ENCODE measurements around the gene LANCL2.

Gene LANCL2

DNA sequence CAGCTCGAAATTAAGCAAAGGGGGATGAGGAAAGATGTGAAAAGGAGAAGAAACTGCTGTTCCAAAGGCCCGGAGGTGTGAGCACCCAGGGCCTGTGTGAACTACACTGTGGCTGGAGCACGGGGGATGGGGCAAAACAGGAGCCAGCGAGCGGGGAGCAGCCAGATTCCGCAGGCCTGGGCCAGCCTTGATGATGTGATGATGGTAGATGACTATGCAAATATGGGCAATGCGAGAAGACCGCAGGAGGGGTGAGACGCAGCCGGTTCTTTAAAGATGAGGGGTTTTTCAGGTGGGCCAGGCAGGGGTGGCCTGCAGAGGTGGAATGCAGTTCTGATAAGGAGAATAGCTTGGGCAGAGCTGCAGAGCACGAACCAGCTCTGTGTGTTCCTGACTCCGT, 61.5 kb downstream of the LANCL2 start:
- Histone ChIP-seq H3K27ac (no peak overlapping the region), H3K27me3 (ENCODE audit: insufficient read depth, low read depth, severe bottlenecking) (no peaks in the 10 kb centered on the region), H3K4me3 (ENCODE audit: low read depth, low read length) (no peak overlapping the region), H3K36me3 (peaks cover 11% of the 10 kb centered on the region), H3K9me3 (ENCODE audit: severe bottlenecking) (no peaks in the 10 kb centered on the region)
- DNase-seq: no peak
- TF ChIP-seq, protein P1, sequence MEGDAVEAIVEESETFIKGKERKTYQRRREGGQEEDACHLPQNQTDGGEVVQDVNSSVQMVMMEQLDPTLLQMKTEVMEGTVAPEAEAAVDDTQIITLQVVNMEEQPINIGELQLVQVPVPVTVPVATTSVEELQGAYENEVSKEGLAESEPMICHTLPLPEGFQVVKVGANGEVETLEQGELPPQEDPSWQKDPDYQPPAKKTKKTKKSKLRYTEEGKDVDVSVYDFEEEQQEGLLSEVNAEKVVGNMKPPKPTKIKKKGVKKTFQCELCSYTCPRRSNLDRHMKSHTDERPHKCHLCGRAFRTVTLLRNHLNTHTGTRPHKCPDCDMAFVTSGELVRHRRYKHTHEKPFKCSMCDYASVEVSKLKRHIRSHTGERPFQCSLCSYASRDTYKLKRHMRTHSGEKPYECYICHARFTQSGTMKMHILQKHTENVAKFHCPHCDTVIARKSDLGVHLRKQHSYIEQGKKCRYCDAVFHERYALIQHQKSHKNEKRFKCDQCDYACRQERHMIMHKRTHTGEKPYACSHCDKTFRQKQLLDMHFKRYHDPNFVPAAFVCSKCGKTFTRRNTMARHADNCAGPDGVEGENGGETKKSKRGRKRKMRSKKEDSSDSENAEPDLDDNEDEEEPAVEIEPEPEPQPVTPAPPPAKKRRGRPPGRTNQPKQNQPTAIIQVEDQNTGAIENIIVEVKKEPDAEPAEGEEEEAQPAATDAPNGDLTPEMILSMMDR (IDR thresholded peaks at IDR 0.05; ENCODE audit: low read depth, low read length): no peak

DNA sequence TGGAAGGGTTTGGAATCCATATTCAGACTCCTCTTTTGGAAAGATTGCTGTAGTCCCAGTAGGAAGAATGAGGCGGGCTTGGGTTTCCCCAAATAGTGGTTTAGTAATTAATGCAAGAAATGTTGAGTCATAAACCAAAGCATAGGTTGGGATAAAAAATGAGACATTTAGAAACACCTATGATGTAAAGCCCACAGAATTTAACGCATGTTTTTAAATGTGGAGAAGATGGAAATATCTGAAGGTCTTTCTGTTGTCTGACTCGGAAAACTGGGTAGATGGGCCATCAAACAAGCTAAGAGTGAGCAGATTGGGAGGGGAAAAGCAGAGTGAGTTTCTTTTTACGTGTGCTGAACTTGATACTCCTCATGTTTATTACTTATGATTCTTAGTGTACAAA, 62.2 kb downstream of the LANCL2 start:
- peaks cover 11% of the 10 kb centered on the region for H3K36me3 ChIP-seq
- no peaks in the 10 kb centered on the region for H3K27me3 ChIP-seq (ENCODE audit: insufficient read depth, low read depth, severe bottlenecking)
- no peak overlapping the region for H3K4me3 ChIP-seq (ENCODE audit: low read depth, low read length)
- DNase-seq: no peak
- H3K27ac ChIP-seq: no peak overlapping the region
- no peaks in the 10 kb centered on the region for H3K9me3 ChIP-seq (ENCODE audit: severe bottlenecking)
- TF ChIP-seq, protein P1 (IDR thresholded peaks at IDR 0.05; ENCODE audit: low read depth, low read length): no peak

DNA sequence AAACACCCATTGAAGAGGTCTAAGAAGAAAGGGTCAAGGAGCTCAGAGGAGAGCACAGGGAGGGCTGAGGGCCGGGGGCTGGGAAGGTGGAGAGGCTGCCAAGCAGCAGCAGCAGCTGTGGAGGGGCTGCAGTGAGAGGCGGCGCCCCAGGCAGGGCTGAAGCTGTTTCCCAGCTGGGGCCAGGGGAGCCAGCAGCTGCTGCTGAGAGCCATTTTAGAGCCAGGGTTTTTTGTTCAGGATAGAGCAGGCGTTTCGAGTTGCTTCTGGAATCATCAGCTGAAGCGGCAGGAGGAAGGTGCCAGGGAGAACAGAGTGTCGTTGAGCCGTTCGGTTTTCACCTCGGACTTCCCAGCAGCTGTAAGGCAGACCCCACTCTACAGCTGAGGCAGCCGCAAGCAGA, 62.7 kb downstream of the LANCL2 start:
- Histone ChIP-seq H3K36me3 (peaks cover 11% of the 10 kb centered on the region), H3K27ac (no peak overlapping the region), H3K4me3 (ENCODE audit: low read depth, low read length) (no peak overlapping the region), H3K9me3 (ENCODE audit: severe bottlenecking) (no peaks in the 10 kb centered on the region), H3K27me3 (ENCODE audit: insufficient read depth, low read depth, severe bottlenecking) (no peaks in the 10 kb centered on the region)
- DNase-seq: no peak
- TF ChIP-seq, protein P1 (IDR thresholded peaks at IDR 0.05; ENCODE audit: low read depth, low read length): no peak

DNA sequence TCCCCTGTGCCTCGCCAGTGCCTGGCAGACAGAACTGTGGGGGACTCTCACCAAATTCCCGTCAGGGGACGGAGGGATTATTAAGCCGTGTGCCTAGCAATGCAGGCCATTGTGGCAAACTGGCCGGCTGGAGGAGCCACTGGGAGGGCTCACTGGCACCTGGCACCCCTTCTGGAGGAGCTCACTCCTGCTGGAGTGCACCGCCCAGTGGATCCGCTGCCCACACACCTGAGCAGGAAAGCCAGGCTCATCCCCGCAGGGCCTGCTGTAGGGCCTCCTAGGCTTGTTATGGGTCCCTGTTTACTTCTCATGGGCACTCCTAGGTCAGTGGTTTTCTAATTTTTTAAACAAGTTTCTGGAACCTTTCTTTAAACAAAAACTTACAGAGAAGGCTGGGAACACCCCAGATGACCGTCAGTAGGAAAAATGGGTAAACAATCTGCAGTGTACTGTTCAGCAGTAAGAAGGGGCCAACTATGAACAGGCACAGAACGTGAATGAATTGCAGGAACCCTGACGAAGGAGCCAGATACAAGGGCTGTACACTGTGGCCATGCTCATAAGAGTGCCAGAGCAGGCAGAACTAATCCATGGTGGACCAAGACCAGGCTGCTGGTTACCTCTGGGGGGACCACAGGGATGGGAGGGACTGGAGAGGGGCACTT, 64.8 kb downstream of the LANCL2 start:
- Histone ChIP-seq H3K27ac (no peak overlapping the region), H3K36me3 (peaks cover 11% of the 10 kb centered on the region), H3K9me3 (ENCODE audit: severe bottlenecking) (no peaks in the 10 kb centered on the region), H3K4me3 (ENCODE audit: low read depth, low read length) (no peak overlapping the region), H3K27me3 (ENCODE audit: insufficient read depth, low read depth, severe bottlenecking) (no peaks in the 10 kb centered on the region)
- TF ChIP-seq, protein P1 (IDR thresholded peaks at IDR 0.05; ENCODE audit: low read depth, low read length): no peak
- DNase-seq: no peak

DNA sequence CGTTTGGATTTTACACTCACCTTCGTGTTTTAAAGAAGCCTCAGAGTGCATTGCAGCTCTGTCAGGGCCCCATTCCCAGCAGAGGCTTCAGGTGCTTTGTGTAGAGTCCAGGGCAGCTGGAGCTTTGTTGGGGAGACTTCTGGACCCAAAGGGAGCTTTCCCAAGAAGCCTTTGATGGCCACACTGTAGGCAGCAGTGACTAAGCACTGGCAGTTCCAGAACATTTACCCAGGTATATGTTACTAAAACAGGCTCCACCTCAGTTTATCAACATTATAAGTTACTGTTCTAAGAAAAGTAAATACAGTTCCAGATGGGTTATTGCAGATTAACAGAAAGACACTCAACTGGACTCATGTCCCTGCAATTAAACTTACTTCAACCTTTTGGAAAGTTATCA, 66.8 kb downstream of the LANCL2 start:
- no peak for DNase-seq
- no peaks in the 10 kb centered on the region for H3K27me3 ChIP-seq (ENCODE audit: insufficient read depth, low read depth, severe bottlenecking)
- H3K36me3 ChIP-seq: peaks cover 2% of the 10 kb centered on the region
- H3K9me3 ChIP-seq (ENCODE audit: severe bottlenecking): no peaks in the 10 kb centered on the region
- no peak overlapping the region for H3K4me3 ChIP-seq (ENCODE audit: low read depth, low read length)
- H3K27ac ChIP-seq: no peak overlapping the region
- TF ChIP-seq, protein P1 (IDR thresholded peaks at IDR 0.05; ENCODE audit: low read depth, low read length): no peak

DNA sequence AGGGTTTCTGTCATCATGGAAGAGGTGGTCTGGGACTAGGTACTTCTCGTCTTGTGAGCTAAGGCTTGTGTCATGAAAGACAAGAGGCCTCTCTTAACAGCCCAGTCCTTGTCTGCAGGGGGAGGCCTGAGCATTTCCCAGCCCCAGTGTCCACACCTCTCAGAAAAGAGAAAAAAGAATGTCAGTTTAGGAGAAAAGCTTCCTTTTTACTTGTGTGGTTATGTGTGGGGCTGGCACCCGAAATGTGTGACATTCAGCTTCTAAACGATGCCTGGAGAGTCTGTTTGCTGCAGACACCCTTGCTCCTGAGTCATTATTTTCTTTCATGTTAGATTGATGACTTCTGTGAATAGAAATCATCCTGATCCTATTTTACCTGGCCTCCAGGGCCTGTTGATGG, 67.4 kb downstream of the LANCL2 start:
- DNase-seq: no peak
- no peak overlapping the region for H3K4me3 ChIP-seq (ENCODE audit: low read depth, low read length)
- no peaks in the 10 kb centered on the region for H3K27me3 ChIP-seq (ENCODE audit: insufficient read depth, low read depth, severe bottlenecking)
- H3K9me3 ChIP-seq (ENCODE audit: severe bottlenecking): no peaks in the 10 kb centered on the region
- H3K36me3 ChIP-seq: peaks cover 2% of the 10 kb centered on the region
- TF ChIP-seq, protein P1 (IDR thresholded peaks at IDR 0.05; ENCODE audit: low read depth, low read length): no peak
- no peak overlapping the region for H3K27ac ChIP-seq
